Activated T-helper 1 cell treated with anti-CD3 and anti-CD28 coated beads, Interleukin-12 subunit alpha, Interleukin-12 subunit beta, Interleukin-2, Interleukin-4 antibody, amounts not matched to agents 30 ng/mL and 10 ng/mL and 1 ng/mL, durations not matched to agents 14 hours and 24 hours and 36 hours (primary cell): ENCODE data around the gene ATP6V1G2. TPM values are rescaled to one million over a fixed set of nuclear protein-coding genes. Genes with fewer than 3 reads are reported as not detected.
"Not testable (repeated sequence)": the region's sequence is repeated elsewhere in the genome, so short reads cannot be mapped to it uniquely, and the experiment has no call there.

Source experiments
- DNase-seq: peaks from one replicate; pipeline ENCODE4 v3.0.0; 2021; ENCODE audit warnings: low spot score
- H3K27ac Mint-ChIP-seq: one replicate; pipeline ENCODE4 v1.8.0; 2021; ENCODE audit warnings: mild to moderate bottlenecking, mixed read lengths
- H3K27me3 Mint-ChIP-seq: one replicate; pipeline ENCODE4 v1.8.0; 2022; ENCODE audit warnings: mild to moderate bottlenecking, moderate library complexity, mixed read lengths; ENCODE audit not compliant: insufficient read depth
- H3K36me3 Mint-ChIP-seq: one replicate; pipeline ENCODE4 v1.8.0; 2021; ENCODE audit warnings: low read depth, mixed read lengths
- H3K4me1 Mint-ChIP-seq: one replicate; pipeline ENCODE4 v1.8.0; 2021; ENCODE audit warnings: low read depth, mixed read lengths
- H3K4me3 Mint-ChIP-seq: one replicate; pipeline ENCODE4 v1.8.0; 2021; ENCODE audit warnings: mild to moderate bottlenecking, moderate library complexity, mixed read lengths
- H3K9me3 Mint-ChIP-seq: one replicate; pipeline ENCODE4 v1.8.0; 2021; ENCODE audit warnings: mixed read lengths
- intact Hi-C: fragments of 100-400 bp; cut with micrococcal nuclease; formaldehyde crosslinking; loops from one replicate; pipeline ENCODE4 v1.15.1; 2024
- total RNA-seq: library from RNA; stranded (reverse); gene quantifications from 2 replicates; pipeline ENCODE4 v1.2.3, GENCODE V29; 2022

The ATP6V1G2 gene
- total RNA-seq, 1 donor from 2014 or later, result 1.4 TPM

DNA sequence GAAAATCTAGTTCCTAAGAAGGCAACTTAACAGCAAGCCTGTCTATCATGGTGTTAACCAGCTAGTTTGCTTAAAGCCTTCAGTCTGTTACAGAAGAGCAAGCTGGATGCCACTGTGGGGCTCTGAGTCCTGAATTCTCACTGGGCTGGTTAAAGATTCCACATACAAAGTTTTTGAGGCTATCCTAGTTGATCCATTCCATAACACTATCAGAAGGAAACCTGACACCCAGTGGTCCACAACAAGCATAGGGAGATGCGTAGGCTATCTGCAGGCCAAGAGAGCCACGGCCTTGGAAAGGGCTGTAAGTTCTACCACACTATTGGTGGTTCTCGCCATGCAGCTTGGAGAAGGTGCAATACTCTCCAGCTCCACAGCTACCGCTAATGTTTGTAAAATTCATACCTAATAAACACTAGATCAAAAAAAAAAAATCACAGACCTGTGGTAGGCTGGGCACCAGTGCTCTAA lies 18.1 kb downstream of the ATP6V1G2 start:
- Mint-ChIP-seq H3K4me3 (no peak overlapping the region), H3K27ac (no peak overlapping the region), H3K9me3 (no peaks in the 10 kb centered on the region), H3K27me3 (no peaks in the 10 kb centered on the region), H3K36me3 (peaks cover 31% of the 10 kb centered on the region), H3K4me1 (peaks cover 5% of the 10 kb centered on the region)
- intact Hi-C loops, result no loop called here
- no peak for DNase-seq

DNA sequence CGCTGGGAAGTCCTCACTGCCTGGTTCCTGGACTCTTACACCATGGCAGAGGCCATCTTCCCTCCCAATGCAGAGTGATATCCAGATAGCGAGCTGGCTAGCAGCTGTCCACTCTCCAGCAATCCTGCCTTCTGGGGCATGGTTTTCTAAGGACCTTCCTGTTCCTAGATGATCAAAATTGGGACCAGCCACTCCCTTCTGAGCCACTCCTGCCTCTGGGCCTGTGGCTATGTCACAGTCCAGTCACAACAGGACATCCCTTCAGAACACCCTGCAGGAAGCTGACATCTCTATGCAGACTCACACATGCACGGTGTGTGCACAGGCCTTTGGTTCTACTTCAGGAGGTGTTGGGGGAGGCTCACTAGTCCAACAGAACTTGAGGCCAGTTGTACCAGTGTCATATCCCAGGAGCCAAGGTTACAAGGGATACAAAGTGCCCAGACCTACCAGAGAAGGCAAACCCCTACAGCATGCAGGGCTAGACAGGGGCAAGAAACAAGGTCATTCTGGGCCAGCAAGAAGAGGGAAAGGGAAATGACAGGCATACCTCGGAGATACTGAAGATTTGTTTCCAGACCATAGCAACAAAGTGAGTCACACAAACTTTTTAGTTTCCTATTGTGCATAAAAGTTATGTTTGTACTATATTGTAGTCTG lies 20.3 kb downstream of the ATP6V1G2 start:
- no peak for DNase-seq
- intact Hi-C loops, result no loop called here
- H3K4me1 Mint-ChIP-seq, result no peaks in the 10 kb centered on the region
- peaks cover 15% of the 10 kb centered on the region for H3K36me3 Mint-ChIP-seq
- H3K9me3 Mint-ChIP-seq, result no peaks in the 10 kb centered on the region
- no peak overlapping the region for H3K4me3 Mint-ChIP-seq
- no peak overlapping the region for H3K27ac Mint-ChIP-seq
- peaks cover 16% of the 10 kb centered on the region for H3K27me3 Mint-ChIP-seq

DNA sequence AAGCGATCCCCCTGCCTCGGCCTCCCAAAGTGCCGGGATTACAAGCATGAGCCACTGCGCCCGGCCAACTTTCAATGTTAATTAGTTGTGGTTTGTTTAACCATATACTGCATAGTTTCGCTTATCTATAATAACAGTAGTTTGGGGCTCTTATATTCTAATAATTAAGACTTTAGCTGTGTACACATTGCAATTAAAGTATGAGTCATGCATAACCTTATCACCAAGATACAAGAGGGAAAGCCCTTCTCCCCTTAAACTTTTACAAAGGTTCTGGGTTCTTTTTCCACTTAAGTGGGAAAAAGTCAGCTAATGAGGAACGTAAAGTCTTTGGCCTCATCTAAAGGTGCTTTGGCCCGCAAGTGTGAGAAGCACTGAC lies 20.9 kb downstream of the ATP6V1G2 start:
- no peak overlapping the region for H3K4me3 Mint-ChIP-seq
- no peak overlapping the region for H3K27ac Mint-ChIP-seq
- no peaks in the 10 kb centered on the region for H3K4me1 Mint-ChIP-seq
- no peaks in the 10 kb centered on the region for H3K9me3 Mint-ChIP-seq
- H3K36me3 Mint-ChIP-seq, result peaks cover 9% of the 10 kb centered on the region
- DNase-seq, result no peak
- H3K27me3 Mint-ChIP-seq, result peaks cover 19% of the 10 kb centered on the region
- intact Hi-C loops, result no loop called here

DNA sequence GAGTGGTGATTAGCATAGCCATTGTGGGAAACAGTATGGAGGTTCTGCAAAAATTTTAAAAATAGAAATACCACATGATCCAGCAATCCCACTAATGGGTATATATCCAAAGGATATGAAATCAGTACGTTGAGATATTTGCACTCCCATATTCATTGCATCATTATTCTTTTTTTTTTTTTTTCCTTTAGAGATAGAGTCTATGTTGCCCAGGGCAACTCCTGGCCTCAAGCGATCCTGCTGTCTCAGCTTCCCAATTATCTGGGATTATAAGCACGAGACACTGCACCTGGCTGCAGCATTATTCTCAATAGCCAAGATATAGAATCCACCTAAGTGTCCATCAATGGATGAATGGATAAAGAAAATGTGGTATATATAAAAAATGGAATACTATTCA lies 24.6 kb downstream of the ATP6V1G2 start:
- Mint-ChIP-seq H3K4me3 (no peak overlapping the region), H3K4me1 (no peaks in the 10 kb centered on the region), H3K36me3 (no peaks in the 10 kb centered on the region), H3K9me3 (no peaks in the 10 kb centered on the region), H3K27me3 (peaks cover 29% of the 10 kb centered on the region), H3K27ac (no peak overlapping the region)
- DNase-seq, result no peak
- intact Hi-C loops, result no loop called here

DNA sequence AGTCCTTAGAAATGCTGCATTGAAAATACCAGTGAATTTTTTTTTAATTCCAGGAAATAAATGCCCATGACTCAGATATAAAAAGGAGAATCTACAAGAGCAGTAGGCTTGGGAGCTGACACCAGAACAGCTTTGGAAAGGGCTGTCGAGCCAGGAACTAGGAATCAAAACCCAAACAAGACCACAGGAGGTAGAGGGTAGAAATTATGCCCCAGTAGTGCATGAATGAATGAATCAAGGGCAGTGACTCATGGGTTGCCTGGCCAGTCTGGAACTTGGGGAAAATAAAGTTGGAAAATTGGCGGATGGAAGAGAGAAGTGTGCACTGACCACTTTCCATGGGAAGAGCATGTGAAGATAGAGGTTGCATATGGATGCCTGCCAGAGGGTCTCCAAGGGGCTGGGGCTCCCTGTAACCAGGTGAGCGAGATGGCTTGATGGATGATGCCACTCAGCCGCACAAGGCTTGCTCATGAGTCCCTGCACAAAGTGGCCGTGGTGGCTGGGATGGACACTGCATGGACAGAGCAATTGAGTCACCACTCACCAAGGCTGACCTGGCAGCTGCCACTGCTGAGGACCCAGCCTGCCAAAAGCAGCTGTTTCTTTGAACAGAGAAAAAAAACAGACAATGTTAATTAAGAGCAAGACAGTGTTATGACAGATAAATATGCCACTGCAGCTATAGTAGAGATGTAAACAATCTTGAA lies 32.8 kb downstream of the ATP6V1G2 start:
- Mint-ChIP-seq H3K36me3 (peaks cover 20% of the 10 kb centered on the region), H3K9me3 (no peaks in the 10 kb centered on the region), H3K27me3 (peaks cover 3% of the 10 kb centered on the region), H3K4me3 (no peak overlapping the region), H3K4me1 (no peaks in the 10 kb centered on the region), H3K27ac (no peak overlapping the region)
- DNase-seq, result no peak
- intact Hi-C loops, result no loop called here

DNA sequence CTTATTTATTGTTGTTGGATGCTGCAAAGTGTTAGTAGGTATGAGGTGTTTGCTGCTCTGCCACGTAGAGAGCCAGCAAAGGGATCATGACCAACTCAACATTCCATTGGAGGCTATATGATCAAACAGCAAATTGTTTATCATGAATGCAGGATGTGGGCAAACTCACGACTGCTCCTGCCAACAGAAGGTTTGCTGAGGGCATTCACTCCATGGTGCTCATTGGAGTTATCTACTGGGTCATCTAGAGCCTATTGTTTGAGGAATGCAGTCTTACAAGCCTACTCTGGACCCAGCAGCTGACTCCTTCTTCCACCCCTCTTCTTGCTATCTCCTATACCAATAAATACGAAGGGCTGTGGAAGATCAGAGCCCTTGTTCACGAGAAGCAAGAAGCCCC lies 36.4 kb downstream of the ATP6V1G2 start:
- intact Hi-C loops, result no loop called here
- no peak overlapping the region for H3K4me3 Mint-ChIP-seq
- H3K4me1 Mint-ChIP-seq, result peaks cover 6% of the 10 kb centered on the region
- peaks cover 39% of the 10 kb centered on the region for H3K36me3 Mint-ChIP-seq
- H3K9me3 Mint-ChIP-seq, result no peaks in the 10 kb centered on the region
- DNase-seq, result no peak
- no peak overlapping the region for H3K27ac Mint-ChIP-seq
- H3K27me3 Mint-ChIP-seq, result no peaks in the 10 kb centered on the region

DNA sequence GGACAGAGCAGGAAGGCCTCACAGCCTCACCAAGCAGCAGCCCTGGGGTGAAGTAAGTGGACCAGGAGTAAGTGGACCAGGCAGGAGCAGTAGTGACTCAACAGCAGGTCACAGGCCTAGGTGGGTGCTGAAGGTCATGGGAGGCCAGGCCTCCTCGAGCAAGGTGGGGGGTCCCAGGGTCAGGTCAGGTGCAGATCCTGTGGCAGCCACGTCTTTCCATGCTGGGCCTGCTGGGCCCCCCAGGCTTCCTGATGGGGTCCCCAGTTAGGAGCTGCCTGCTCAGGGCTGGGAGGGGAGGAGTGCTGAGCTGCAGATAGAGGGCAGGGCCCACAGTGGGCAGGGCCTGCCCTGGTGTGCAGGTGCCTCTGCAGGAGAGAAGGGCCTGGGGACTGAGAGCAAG lies 37.4 kb downstream of the ATP6V1G2 start:
- H3K4me1 Mint-ChIP-seq, H3K9me3 Mint-ChIP-seq, intact Hi-C loops, DNase-seq, H3K27me3 Mint-ChIP-seq, H3K4me3 Mint-ChIP-seq, H3K27ac Mint-ChIP-seq: not testable (repeated sequence)
- H3K36me3 Mint-ChIP-seq, result peaks cover 42% of the 10 kb centered on the region

DNA sequence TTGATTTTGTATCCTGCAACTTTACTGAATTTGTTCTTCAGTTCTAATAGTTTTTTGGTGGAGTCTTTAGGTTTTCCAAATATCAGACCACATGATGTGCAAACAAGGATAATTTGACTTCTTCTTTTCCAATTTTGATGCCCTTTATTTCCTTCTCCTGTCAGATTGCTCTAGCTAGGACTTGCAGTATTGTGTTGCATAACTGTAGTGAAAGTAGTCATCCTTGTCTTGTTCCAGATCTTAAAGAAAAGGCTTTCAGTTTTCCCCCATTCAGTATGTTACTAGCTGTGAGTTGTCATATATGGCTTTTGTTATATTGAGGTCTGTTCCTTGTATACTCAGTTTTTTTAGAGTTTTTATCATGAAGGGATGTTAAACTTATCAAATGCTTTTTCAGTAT lies 43.8 kb downstream of the ATP6V1G2 start:
- Mint-ChIP-seq H3K4me3 (no peak overlapping the region), H3K36me3 (peaks cover 18% of the 10 kb centered on the region), H3K27me3 (no peaks in the 10 kb centered on the region), H3K9me3 (no peaks in the 10 kb centered on the region), H3K4me1 (peaks cover 57% of the 10 kb centered on the region), H3K27ac (no peak overlapping the region)
- DNase-seq, result no peak
- intact Hi-C loops, result no loop called here

DNA sequence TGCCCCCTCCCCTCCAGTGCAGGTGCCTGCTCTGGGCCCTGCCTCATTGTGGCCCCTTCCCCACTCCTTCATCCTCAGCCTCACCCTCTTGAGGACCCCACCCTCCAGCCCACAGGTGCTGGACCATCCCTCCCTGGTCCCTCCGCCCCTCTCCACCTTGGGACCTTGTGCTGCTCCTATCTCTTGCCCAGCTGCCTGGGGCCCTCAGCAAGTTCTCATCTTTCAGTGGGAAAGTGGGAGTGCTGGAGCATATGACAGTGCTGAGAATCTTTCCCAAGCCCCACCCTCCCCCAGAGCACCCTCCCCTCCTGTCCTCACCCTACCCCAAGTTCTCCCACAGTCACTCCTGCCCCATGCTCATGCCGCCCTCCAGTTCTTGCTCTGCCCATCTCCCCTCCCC lies 46.8 kb downstream of the ATP6V1G2 start:
- Mint-ChIP-seq H3K4me1 (peaks cover 67% of the 10 kb centered on the region), H3K27ac (peak overlapping the region; percentile 36), H3K4me3 (peak overlapping the region; percentile 87)
- H3K36me3 Mint-ChIP-seq, DNase-seq, H3K9me3 Mint-ChIP-seq, H3K27me3 Mint-ChIP-seq: not testable (repeated sequence)
- intact Hi-C loops, result loop anchor here (2.0 to 10.0 kb wide), 3 partner anchors 303 to 398 kb away; partner anchors contain the start of genes EHMT2 and HSPA1B

DNA sequence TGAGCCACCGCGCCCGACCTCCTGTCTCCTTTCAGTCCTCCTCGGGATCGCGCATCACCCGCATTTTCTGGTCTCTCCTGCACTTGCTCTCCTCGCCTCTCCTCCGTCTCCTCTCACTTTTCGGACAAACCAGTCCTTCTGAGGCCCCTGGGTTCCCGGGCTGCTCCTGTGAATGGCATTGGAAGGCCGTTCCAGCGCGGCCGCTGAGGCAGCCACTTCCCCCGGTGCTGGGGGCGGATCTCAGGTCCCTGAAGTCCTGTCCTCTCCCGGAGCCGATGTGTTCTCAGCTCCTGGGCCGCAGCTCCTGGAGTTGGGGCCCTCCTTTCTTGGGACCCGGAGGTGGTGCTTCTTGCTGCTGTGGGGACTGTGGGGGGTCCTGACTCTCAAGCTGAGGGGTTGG lies 47.7 kb downstream of the ATP6V1G2 start:
- Mint-ChIP-seq H3K4me3 (peak overlapping the region; percentile 87), H3K27me3 (no peaks in the 10 kb centered on the region), H3K27ac (peak overlapping the region; percentile 80), H3K36me3 (peaks cover 2% of the 10 kb centered on the region), H3K4me1 (peaks cover 66% of the 10 kb centered on the region), H3K9me3 (no peaks in the 10 kb centered on the region)
- intact Hi-C loops, result loop anchor here (1.0 to 10.0 kb wide), 4 partner anchors 167 to 399 kb away; partner anchors contain the start of genes EHMT2 and HSPA1B
- no peak for DNase-seq

DNA sequence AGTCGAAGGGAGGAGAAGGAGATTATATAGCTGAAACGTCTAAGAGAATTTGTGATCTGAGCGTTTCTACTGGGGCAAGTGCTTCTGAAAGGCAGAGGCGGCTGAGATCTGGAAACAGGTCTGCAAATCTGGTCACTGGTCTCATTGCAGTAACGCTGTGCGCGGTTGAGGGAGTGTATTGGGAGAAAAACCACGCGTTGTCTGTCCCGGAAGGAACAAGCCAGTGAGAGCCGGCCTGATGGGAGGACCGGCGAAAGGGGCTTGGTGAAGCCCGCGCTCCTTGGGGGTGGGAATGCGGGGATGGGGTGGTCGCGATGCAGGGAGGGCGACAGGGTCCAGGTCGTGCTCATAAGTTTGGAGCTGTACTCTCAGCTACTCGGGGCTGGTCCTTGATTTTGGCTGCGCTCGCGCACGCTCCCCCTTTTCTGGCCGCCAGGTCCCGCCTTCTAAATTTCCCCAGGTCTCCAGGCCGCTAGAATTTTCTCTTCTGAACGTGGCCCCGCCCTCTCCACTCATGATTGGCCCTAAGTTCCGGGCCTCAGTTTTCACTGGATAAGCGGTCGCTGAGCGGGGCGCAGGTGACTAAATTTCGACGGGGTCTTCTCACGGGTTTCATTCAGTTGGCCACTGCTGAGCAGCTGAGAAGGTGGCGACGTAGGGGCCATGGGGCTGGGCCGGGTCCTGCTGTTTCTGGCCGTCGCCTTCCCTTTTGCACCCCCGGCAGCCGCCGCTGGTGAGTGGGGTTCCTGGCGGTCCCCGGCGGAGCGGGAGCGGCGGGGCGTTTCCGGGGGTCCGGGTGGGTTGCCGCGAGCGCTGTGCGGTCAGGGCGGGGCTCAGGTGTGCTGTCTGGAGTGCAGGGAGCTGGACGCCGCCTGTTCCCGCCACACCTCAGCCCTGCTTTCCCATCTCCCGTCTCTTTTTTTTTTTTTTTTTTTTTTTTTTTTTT lies 48.6 kb downstream of the ATP6V1G2 start, which contains the start of gene MICB:
Gene MICB, plus strand, starts transcription at position 615 of the 946 bp plus-strand sequence. Its CDS starts 49 bp downstream, at position 664.
- no peaks in the 10 kb centered on the region for H3K9me3 Mint-ChIP-seq
- intact Hi-C loops, result loop anchor here (1.0 to 10.0 kb wide), 5 partner anchors 154 to 399 kb away; partner anchors contain the start of genes BAG6, EHMT2 and HSPA1B
- peak within 1 kb of the TSS; percentile 94 for H3K27ac Mint-ChIP-seq
- DNase-seq, result peak; percentile 81
- no peaks in the 10 kb centered on the region for H3K36me3 Mint-ChIP-seq
- peak within 1 kb of the TSS; percentile 89 for H3K4me3 Mint-ChIP-seq
- peaks cover 63% of the 10 kb centered on the region for H3K4me1 Mint-ChIP-seq
- no peaks in the 10 kb centered on the region for H3K27me3 Mint-ChIP-seq

DNA sequence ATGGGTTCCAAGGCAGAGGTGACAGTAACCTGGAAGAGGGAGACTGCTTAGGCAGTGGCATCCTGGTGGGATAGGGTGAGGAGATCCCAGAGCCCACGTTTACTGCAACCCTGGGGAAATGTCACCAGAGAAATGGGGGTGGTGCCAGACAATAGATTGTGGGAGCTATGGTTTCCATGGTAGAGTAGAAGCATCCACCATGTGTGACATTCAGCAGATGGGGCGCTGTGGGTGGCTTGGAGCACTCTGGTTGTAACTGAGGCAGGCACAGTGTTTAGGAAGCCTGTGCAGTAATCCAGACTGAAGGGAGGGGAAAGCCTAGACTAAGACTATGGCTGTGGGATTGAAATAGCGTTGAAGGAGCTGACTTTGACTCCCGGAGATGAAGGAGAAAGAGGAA lies 49.6 kb downstream of the ATP6V1G2 start:
- not testable (repeated sequence) for H3K27me3 Mint-ChIP-seq, H3K36me3 Mint-ChIP-seq, H3K9me3 Mint-ChIP-seq, DNase-seq
- Mint-ChIP-seq H3K4me3 (peak overlapping the region; percentile 89), H3K27ac (peak overlapping the region; percentile 94), H3K4me1 (peaks cover 59% of the 10 kb centered on the region)
- intact Hi-C loops, result loop anchor here (1.0 to 10.0 kb wide), 3 partner anchors 155 to 400 kb away; partner anchors contain the start of genes BAG6, EHMT2 and HSPA1B
